HepG2 (cell line): ENCODE results near the gene GFRA4. TPM values are rescaled to one million over a fixed set of nuclear protein-coding genes. Genes with fewer than 3 reads are reported as not detected.

Source experiments
- HDAC1 ChIP-seq: sonication (generic); formaldehyde crosslinking; IDR thresholded peaks from 2 replicates; pipeline ENCODE4 v1.5.1; 2020; ENCODE audit warnings: mild to moderate bottlenecking, missing genetic modification reagents
- HINFP ChIP-seq: sonication (generic); formaldehyde crosslinking; IDR thresholded peaks from 2 replicates; pipeline ENCODE4 v1.4.0; 2020; ENCODE audit warnings: low read depth, mild to moderate bottlenecking, missing genetic modification reagents
- KDM3A ChIP-seq: IDR thresholded peaks from 2 replicates; pipeline ENCODE4 v1.6.1; 2018; ENCODE audit warnings: low read depth, missing compliant biosample characterization
- MAZ ChIP-seq, 2 experiments: sonication (generic) in 1 of 2; formaldehyde crosslinking in 1 of 2; IDR thresholded peaks; 2 replicates each; pipeline versions ENCODE4 v1.5.0 to v1.6.1; 2012 to 2020; ENCODE audit warnings: low read depth in 2 of 2, mild to moderate bottlenecking in 2 of 2, borderline replicate concordance in 1 of 2, improper control_type of control experiment in 1 of 2, low read length in 1 of 2, missing genetic modification reagents in 1 of 2, moderate library complexity in 1 of 2
- MXD3 ChIP-seq: IDR thresholded peaks from 2 replicates; pipeline ENCODE4 v1.6.1; 2016; ENCODE audit warnings: mild to moderate bottlenecking, missing biosample characterization, missing genetic modification reagents
- PHF20 ChIP-seq: sonication (generic); formaldehyde crosslinking; IDR thresholded peaks from 2 replicates; pipeline ENCODE4 v1.5.0; 2020; ENCODE audit warnings: mild to moderate bottlenecking, missing genetic modification reagents
- TAF1 ChIP-seq: sonication (generic); formaldehyde crosslinking; IDR thresholded peaks from 2 replicates; pipeline ENCODE4 v1.4.0; 2020; ENCODE audit warnings: missing genetic modification reagents
- TBX3 ChIP-seq: fragments of 450-650 bp; IDR thresholded peaks from 2 replicates; pipeline ENCODE4 v1.6.1; 2017; ENCODE audit warnings: antibody characterized with exemption, mild to moderate bottlenecking, inconsistent platforms, borderline replicate concordance
- ZNF142 ChIP-seq: sonication (generic); formaldehyde crosslinking; IDR thresholded peaks from 2 replicates; pipeline ENCODE4 v1.4.0; 2020; ENCODE audit warnings: missing genetic modification reagents
- ZNF280B ChIP-seq: sonication (generic); formaldehyde crosslinking; IDR thresholded peaks from 2 replicates; pipeline ENCODE4 v1.5.0; 2020; ENCODE audit warnings: missing genetic modification reagents, mild to moderate bottlenecking, borderline replicate concordance
- ZNF281 ChIP-seq: sonication (generic); formaldehyde crosslinking; IDR thresholded peaks from 2 replicates; pipeline ENCODE4 v1.4.0; 2020; ENCODE audit warnings: missing genetic modification reagents, borderline replicate concordance
- ZNF432 ChIP-seq: sonication (generic); formaldehyde crosslinking; IDR thresholded peaks from 2 replicates; pipeline ENCODE4 v1.5.0; 2020; ENCODE audit warnings: missing genetic modification reagents, mild to moderate bottlenecking, borderline replicate concordance
- ZNF572 ChIP-seq: sonication (generic); formaldehyde crosslinking; IDR thresholded peaks from 2 replicates; pipeline ENCODE4 v1.5.1; 2020; ENCODE audit warnings: mild to moderate bottlenecking, missing genetic modification reagents
- polyA plus RNA-seq, 8 experiments: library from polyadenylated mRNA; depleted of rRNA in 3 of 8; stranded (reverse) in 7 of 8; unstranded in 1 of 8; fragments of >200 nt; fragmentation: Illumina TruSeq in 4 of 8; extraction: Trizol in 4 of 8; gene quantifications; 2 replicates each; pipeline versions ENCODE4 v1.2.1 to v1.2.3, GENCODE V29; 2011 to 2016; ENCODE audit warnings: low read depth in 4 of 8, missing spikeins in 1 of 8, mixed read lengths in 1 of 8; ENCODE audit not compliant: insufficient read depth in 1 of 8
- total RNA-seq, 5 experiments: library from RNA; depleted of rRNA; stranded (reverse); fragments of >200 nt; fragmentation: Illumina TruSeq; extraction: Trizol; gene quantifications; 2 replicates each; pipeline ENCODE4 v1.2.3, GENCODE V29; 2016; ENCODE audit warnings: low read depth in 1 of 5

GFRA4 gene
- total and polyA plus RNA-seq, 2 of the 13 experiments (the other 11 are each of a cell fraction or from before 2014, with no cell fraction given), result not detected

GRCh38 chr20:3659492-3660261 lies 3.5 kb downstream of the GFRA4 start (continued):
- TF ChIP-seq HINFP (CRISPR knock-in tag) (no peak), ZNF281 (peak; percentile 86), ZNF142 (no peak; the same call in 1 of the 2 replicates), TBX3 (0 out of 2 replicates have a peak, but pooled peaks have one; percentile 37), HDAC1 (0 out of 2 replicates have a peak, but pooled peaks have one; percentile 20), MAZ (IDR thresholded peaks at IDR 0.05; ENCODE audit: borderline replicate concordance, low read depth, low read length) (0 out of 2 replicates have a peak, but pooled peaks have one; percentile 31), MAZ (CRISPR knock-in tag; IDR thresholded peaks at IDR 0.05; ENCODE audit: low read depth) (peak; percentile 9; the same call in 1 of the 2 replicates), ZNF280B (CRISPR knock-in tag) (0 out of 2 replicates have a peak, but pooled peaks have one; percentile 55), TAF1 (CRISPR knock-in tag) (0 out of 2 replicates have a peak, but pooled peaks have one; percentile 28), PHF20 (CRISPR knock-in tag) (0 out of 2 replicates have a peak, but pooled peaks have one; percentile 19), ZNF572 (CRISPR knock-in tag) (0 out of 2 replicates have a peak, but pooled peaks have one; percentile 15), KDM3A (CRISPR knock-in tag) (0 out of 2 replicates have a peak, but pooled peaks have one; percentile 47), MXD3 (CRISPR knock-in tag) (peak; percentile 28; the same call in 1 of the 2 replicates), ZNF432 (0 out of 2 replicates have a peak, but pooled peaks have one; percentile 24)
